Urothelium cell line (cell line): ENCODE results near the gene SUSD1.

Experiments
- DNase-seq: peaks from one replicate; pipeline ENCODE4 v3.0.0; 2011; ENCODE audit warnings: low spot score, mixed read lengths
- FAIRE-seq: peaks from 2 replicates; lab custom pipeline; 2011; peaks lifted over from hg19 to GRCh38; lab: Jason Lieb, UNC

The SUSD1 gene

GRCh38 chr9:111993319-111993718 lies 181.8 kb downstream of the SUSD1 start:
- DNase-seq, result no peak
- FAIRE-seq, result no peak

- DNase-seq (peak; percentile 75), FAIRE-seq (no peak)
Observed at GRCh38 chr9:111992523-111992922, 182.6 kb downstream of the SUSD1 start.

- FAIRE-seq, result no peak
- no peak for DNase-seq
Observed at GRCh38 chr9:111991179-111991578, 183.9 kb downstream of the SUSD1 start.
